ENCODE data around the gene SYCE1.

DNA sequence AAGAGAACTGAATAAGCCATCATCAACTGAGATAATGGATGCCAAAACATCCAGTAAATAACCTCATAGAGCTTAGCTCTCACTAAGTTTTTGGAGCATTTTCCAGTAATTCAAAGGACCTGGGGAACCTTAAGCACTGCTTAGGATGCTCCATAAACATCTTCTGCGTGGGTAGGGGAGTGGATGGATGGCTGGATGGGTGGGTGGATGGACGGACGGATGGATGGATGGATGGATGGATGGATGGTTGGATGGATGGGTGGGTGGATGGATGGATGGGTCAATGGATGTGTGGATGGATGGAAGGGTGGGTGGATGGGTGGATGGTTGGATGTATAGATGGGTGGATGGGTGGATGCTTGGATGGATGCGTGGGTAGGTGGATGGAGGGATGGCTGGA lies 29.2 kb downstream of the SYCE1 start:
- TF ChIP-seq EZH2 (IDR thresholded peaks at IDR 0.05; ENCODE audit: borderline replicate concordance, insufficient read depth, low read depth, low read length, poor library complexity, severe bottlenecking): no peak
- TF ChIP-seq, protein P1, sequence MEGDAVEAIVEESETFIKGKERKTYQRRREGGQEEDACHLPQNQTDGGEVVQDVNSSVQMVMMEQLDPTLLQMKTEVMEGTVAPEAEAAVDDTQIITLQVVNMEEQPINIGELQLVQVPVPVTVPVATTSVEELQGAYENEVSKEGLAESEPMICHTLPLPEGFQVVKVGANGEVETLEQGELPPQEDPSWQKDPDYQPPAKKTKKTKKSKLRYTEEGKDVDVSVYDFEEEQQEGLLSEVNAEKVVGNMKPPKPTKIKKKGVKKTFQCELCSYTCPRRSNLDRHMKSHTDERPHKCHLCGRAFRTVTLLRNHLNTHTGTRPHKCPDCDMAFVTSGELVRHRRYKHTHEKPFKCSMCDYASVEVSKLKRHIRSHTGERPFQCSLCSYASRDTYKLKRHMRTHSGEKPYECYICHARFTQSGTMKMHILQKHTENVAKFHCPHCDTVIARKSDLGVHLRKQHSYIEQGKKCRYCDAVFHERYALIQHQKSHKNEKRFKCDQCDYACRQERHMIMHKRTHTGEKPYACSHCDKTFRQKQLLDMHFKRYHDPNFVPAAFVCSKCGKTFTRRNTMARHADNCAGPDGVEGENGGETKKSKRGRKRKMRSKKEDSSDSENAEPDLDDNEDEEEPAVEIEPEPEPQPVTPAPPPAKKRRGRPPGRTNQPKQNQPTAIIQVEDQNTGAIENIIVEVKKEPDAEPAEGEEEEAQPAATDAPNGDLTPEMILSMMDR (IDR thresholded peaks at IDR 0.05): no peak

All from B cell (primary cell).